GM12875 (cell line): ENCODE data around the gene DNAJC9.

ENCODE experiments used
- H3K4me3 ChIP-seq: one replicate; pipeline ENCODE4 v1.5.1; 2011; ENCODE audit warnings: low read depth, low read length, control low read depth
- CTCF ChIP-seq: IDR thresholded peaks from 2 replicates; pipeline ENCODE4 v1.5.1; 2011; ENCODE audit warnings: low read depth, mild to moderate bottlenecking, control low read depth, inconsistent platforms, low read length, moderate library complexity, borderline replicate concordance; ENCODE audit not compliant: insufficient read depth

The DNAJC9 gene

GRCh38 chr10:73211106-73211811 lies 35.8 kb downstream of the DNAJC9 start:
- no peak overlapping the region for H3K4me3 ChIP-seq
- no peak for TF ChIP-seq CTCF

- H3K4me3 ChIP-seq = no peak overlapping the region
- no peak for TF ChIP-seq CTCF
Observed at GRCh38 chr10:73210395-73211105, 36.5 kb downstream of the DNAJC9 start.

GRCh38 chr10:73209705-73210104 lies 37.4 kb downstream of the DNAJC9 start:
- H3K4me3 ChIP-seq = no peak overlapping the region
- TF ChIP-seq CTCF = no peak

GRCh38 chr10:73207883-73208282 lies 39.2 kb downstream of the DNAJC9 start:
- no peak for TF ChIP-seq CTCF
- no peak overlapping the region for H3K4me3 ChIP-seq

- no peak overlapping the region for H3K4me3 ChIP-seq
- TF ChIP-seq CTCF = no peak
Observed at GRCh38 chr10:73206385-73206784, 40.7 kb downstream of the DNAJC9 start.

- no peak overlapping the region for H3K4me3 ChIP-seq
- TF ChIP-seq CTCF = no peak
Observed at GRCh38 chr10:73205890-73206289, 41.2 kb downstream of the DNAJC9 start.

GRCh38 chr10:73205081-73205480 lies 42.0 kb downstream of the DNAJC9 start:
- no peak overlapping the region for H3K4me3 ChIP-seq
- TF ChIP-seq CTCF = no peak
